Activated CD4-positive, alpha-beta T cell treated with anti-CD3 and anti-CD28 coated beads, Interleukin-2, amount 10 ng/mL, durations not matched to agents 7 days and 5 days (primary cell): Measurements from ENCODE around the gene RRN3. TPM values are rescaled to one million over a fixed set of nuclear protein-coding genes. Genes with fewer than 3 reads are reported as not detected.
"Not testable (repeated sequence)": the region's sequence is repeated elsewhere in the genome, so short reads cannot be mapped to it uniquely, and the experiment has no call there.

Experiments
- CTCF ChIA-PET: fragments of 350-600 bp; sonication (Branson Sonifier 250); formaldehyde crosslinking; loops from one replicate; lab custom pipeline; 2021; ENCODE audit warnings: antibody characterized with exemption; lab: Charles Lee
- POLR2A ChIA-PET: fragments of 350-600 bp; sonication (Branson Sonifier 250); formaldehyde crosslinking; loops from one replicate; lab custom pipeline; 2021; ENCODE audit warnings: antibody characterized with exemption; lab: Charles Lee
- DNase-seq: peaks from one replicate; pipeline ENCODE4 v3.0.0-alpha.2; 2020
- H3K27ac Mint-ChIP-seq: one replicate; pipeline ENCODE4 v1.8.0; 2021; ENCODE audit warnings: mild to moderate bottlenecking, moderate library complexity, mixed read lengths
- H3K27me3 Mint-ChIP-seq: one replicate; pipeline ENCODE4 v1.8.0; 2021; ENCODE audit warnings: mixed read lengths
- H3K36me3 Mint-ChIP-seq: one replicate; pipeline ENCODE4 v1.8.0; 2021; ENCODE audit warnings: low read depth, mixed read lengths
- H3K4me1 Mint-ChIP-seq: one replicate; pipeline ENCODE4 v1.8.0; 2021; ENCODE audit warnings: mixed read lengths
- H3K4me3 Mint-ChIP-seq: one replicate; pipeline ENCODE4 v1.8.0; 2021; ENCODE audit warnings: mild to moderate bottlenecking, moderate library complexity, mixed read lengths
- H3K9me3 Mint-ChIP-seq: one replicate; pipeline ENCODE4 v1.8.0; 2021; ENCODE audit warnings: mixed read lengths
- total RNA-seq, 2 experiments: library from RNA; stranded (reverse); gene quantifications; one replicate each; pipeline ENCODE4 v1.2.3, GENCODE V29; 2021

Gene RRN3
- total RNA-seq, 2 experiments from 2014 or later: 27.4 to 27.9 TPM

DNA sequence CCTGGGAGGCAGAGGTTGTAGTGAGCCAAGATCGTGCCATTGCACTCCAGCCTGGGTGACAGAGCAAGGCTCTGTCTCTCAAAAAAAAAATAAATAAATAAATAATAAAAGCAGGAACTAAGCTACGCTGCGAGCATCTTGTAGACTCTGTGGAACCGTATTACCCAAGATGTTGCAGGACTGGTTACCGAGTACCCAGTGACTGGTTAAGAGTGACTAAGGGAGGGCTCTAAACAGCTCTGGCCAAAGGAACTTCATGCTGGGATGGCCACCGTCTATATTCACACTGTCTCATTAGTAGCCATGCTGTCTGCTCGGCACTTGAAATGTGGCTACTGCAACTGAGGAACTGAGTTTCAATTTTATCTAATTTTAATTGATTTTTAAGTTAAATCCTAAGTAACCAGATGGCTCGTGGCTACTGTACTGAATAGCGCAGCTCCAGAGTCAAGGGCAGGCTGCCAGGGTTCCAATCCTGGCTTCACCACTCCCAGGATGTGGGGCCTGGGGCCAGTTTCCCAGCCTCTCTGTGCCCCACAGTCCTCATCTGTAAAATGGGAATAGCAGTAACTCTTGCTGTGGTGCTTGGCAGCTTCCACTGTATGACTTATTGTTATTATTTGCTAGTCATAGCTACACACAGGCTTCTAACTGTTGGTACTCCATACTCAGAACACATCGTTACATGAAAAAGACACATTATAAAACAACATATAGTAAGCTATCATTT is 41.2 kb downstream of the RRN3 start:
- Mint-ChIP-seq H3K27me3 (no peaks in the 10 kb centered on the region), H3K36me3 (peaks cover 5% of the 10 kb centered on the region), H3K27ac (no peak overlapping the region), H3K4me1 (peaks cover 27% of the 10 kb centered on the region), H3K4me3 (no peak overlapping the region), H3K9me3 (no peaks in the 10 kb centered on the region)
- CTCF ChIA-PET: interaction anchor here (0.9 kb wide), 1 partner anchor 14 kb away, joined by 3 read pairs; no protein-coding TSS in a partner anchor
- POLR2A ChIA-PET: no interaction called here
- no peak for DNase-seq

DNA sequence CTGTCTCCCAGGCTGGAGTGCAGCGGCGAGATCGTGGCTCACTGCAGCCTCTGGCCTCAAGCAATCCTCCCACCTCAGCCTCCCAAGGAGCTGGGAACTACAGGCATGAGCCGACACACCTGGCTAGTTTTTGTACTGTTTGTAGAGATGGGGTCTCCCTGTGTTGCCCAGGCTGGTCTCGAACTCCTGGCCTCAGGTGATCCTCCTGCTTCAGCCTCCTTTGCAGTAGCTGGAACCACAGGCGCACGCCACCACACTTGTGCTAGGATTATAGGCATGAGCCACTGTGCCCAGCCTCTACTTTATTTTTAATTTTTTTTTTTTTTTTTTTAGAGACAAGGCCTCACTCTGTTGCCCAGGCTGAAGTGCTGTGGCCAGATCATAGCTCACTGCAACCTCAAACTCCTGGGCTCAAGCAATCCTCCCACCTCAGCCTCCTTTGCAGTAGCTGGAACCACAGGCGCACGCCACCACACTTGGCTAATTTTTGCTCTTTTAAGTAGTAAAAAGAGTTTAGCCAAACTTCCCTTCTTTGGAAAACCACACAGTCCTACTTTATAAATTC is 42.6 kb downstream of the RRN3 start:
- Mint-ChIP-seq H3K27me3 (no peaks in the 10 kb centered on the region), H3K4me1 (peaks cover 24% of the 10 kb centered on the region), H3K9me3 (no peaks in the 10 kb centered on the region), H3K4me3 (no peak overlapping the region), H3K27ac (no peak overlapping the region), H3K36me3 (peaks cover 12% of the 10 kb centered on the region)
- ChIA-PET CTCF (interaction anchor here (0.6 kb wide), 1 partner anchor 43 kb away, joined by 3 read pairs; no protein-coding TSS in a partner anchor), POLR2A (no interaction called here)
- DNase-seq: no peak

DNA sequence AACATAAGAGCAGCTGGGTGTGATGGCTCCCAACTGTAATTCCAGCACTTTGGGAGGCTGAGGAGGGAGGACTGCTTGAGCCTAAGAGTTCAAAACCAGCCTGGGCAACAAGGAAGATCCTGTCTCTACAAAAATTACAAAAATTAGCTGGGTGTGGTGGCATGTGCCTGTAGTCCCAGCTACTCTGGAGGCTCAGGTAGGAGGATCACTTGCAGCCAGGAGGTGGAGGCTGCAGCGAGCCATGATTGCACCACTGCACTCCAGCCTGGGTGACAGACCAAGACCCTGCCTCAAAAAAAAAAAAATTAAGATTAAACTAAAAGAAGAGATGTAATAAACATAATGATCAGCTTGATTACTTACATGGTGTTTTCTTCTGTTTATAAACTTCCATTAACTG is 43.6 kb downstream of the RRN3 start:
- Mint-ChIP-seq H3K4me1 (peaks cover 24% of the 10 kb centered on the region), H3K36me3 (peaks cover 17% of the 10 kb centered on the region)
- H3K27me3 Mint-ChIP-seq, POLR2A ChIA-PET, H3K27ac Mint-ChIP-seq, H3K9me3 Mint-ChIP-seq, H3K4me3 Mint-ChIP-seq, DNase-seq: not testable (repeated sequence)
- CTCF ChIA-PET: interaction anchor here (1.0 to 1.7 kb wide), 3 partner anchors 10 to 17 kb away, joined by 3 to 4 read pairs (median 3); no protein-coding TSS in a partner anchor

DNA sequence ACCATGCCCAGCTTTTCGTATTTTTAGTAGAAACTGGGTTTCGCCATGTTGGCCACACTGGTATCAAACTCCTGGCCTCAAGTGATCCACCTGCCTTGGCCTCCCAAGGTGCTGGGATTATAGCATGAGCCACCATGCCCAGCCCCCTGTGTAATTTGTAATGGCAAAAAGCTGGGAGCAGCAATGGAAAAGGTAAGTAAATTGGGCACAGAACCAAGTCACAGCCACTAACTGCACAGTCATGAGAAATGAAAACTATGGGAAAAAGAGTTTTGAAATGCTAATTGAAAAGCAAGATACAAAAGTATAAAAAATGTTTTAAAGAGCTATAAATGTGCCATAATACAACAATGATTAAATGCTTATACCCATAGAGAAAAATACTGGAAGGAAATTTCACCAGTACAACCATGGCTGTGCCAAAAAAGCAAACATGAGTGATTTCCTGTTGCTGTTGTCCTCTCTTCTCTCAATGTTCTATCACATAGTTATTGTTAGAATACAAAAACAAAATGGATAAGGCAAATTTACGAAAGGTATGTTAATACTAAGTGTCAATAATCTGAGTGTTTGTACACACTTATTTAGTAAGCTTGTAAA is 44.4 kb downstream of the RRN3 start:
- no peaks in the 10 kb centered on the region for H3K9me3 Mint-ChIP-seq
- no peak for DNase-seq
- peaks cover 14% of the 10 kb centered on the region for H3K36me3 Mint-ChIP-seq
- CTCF ChIA-PET: interaction anchor here (0.6 to 1.7 kb wide), 3 partner anchors 9 to 611 kb away, joined by 3 to 4 read pairs (median 3); no protein-coding TSS in a partner anchor
- no peak overlapping the region for H3K4me3 Mint-ChIP-seq
- POLR2A ChIA-PET: no interaction called here
- no peaks in the 10 kb centered on the region for H3K27me3 Mint-ChIP-seq
- H3K4me1 Mint-ChIP-seq: peaks cover 19% of the 10 kb centered on the region
- no peak overlapping the region for H3K27ac Mint-ChIP-seq

DNA sequence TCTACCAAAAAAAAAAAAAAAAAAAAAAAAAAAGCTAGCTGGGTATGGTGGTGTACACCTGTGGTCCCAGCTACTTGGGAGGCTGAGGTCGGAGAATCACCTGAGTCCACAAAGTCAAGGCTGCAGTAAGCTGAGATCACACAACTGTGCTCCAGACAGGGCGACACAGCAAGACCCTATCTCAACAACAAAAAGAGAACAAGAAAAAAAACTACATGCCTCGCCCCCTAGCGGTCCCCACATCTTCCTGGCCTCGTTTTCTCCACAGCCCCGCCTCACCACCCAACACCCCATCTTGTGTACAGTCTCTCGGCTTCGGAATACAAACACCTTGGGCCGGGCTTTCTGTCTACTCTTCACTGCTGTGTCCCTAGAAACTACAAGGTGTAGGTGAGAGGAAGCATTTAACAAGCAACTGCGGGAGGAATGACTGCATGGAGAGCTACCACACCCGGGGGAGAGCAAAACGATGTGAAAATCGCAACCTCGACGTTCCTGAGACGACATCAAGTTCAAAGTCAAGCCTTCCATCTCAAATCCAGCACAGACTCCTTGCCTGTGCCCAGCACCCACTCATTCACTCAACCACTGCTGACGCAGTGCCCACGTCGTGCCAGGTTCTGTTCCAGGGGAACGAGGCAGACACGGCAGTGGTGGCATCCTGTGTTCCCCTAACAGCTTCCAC is 47.2 kb downstream of the RRN3 start:
- Mint-ChIP-seq H3K4me1 (peaks cover 6% of the 10 kb centered on the region), H3K4me3 (no peak overlapping the region), H3K9me3 (no peaks in the 10 kb centered on the region), H3K27me3 (no peaks in the 10 kb centered on the region), H3K36me3 (peaks cover 21% of the 10 kb centered on the region), H3K27ac (no peak overlapping the region)
- CTCF ChIA-PET: no interaction called here
- DNase-seq: no peak
- POLR2A ChIA-PET: no interaction called here

DNA sequence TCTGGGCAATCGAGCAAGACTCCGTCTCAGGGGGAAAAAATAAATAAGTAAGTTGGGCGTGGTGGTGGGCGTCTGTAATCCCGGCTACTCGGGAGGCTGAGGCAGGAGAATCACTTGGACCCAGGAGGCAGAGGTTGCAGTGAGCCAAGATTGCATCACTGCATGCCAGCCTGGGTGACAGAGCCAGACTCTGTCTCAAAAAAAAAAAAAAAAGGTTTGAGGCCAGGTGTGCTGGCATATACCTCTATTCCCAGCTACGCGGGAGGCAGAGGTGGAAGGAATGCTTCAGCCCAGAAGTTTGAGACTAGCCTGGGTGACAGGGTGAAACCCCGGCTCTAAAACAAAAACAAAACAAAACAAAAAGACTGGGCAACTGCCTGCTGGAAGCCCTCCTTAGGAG is 48.8 kb downstream of the RRN3 start:
- H3K27ac Mint-ChIP-seq, H3K27me3 Mint-ChIP-seq, CTCF ChIA-PET, DNase-seq, POLR2A ChIA-PET, H3K4me3 Mint-ChIP-seq, H3K9me3 Mint-ChIP-seq, H3K4me1 Mint-ChIP-seq: not testable (repeated sequence)
- H3K36me3 Mint-ChIP-seq: peaks cover 26% of the 10 kb centered on the region

DNA sequence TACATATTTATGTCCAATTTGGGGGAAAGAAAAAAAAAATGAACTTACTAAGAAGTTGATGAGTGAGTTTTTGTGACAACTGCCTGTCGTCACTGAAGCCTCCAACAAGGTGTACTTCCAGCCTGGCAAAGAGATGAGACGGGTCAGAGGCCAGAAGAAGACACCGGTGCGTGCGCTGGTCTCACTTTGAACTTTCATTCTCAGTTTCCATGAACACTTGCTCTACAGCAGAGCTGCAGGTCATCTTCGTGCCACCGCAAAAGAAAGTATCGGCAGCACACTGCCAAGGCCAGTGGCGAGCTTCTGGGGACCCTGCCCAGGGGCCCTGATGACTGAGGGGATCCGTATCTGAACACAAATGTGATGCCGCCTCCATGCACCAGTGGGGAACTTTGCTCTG is 49.8 kb downstream of the RRN3 start:
- no peak overlapping the region for H3K27ac Mint-ChIP-seq
- H3K4me1 Mint-ChIP-seq: no peaks in the 10 kb centered on the region
- no peaks in the 10 kb centered on the region for H3K27me3 Mint-ChIP-seq
- CTCF ChIA-PET: no interaction called here
- H3K36me3 Mint-ChIP-seq: peaks cover 34% of the 10 kb centered on the region
- no peak for DNase-seq
- no peak overlapping the region for H3K4me3 Mint-ChIP-seq
- H3K9me3 Mint-ChIP-seq: no peaks in the 10 kb centered on the region
- POLR2A ChIA-PET: no interaction called here

DNA sequence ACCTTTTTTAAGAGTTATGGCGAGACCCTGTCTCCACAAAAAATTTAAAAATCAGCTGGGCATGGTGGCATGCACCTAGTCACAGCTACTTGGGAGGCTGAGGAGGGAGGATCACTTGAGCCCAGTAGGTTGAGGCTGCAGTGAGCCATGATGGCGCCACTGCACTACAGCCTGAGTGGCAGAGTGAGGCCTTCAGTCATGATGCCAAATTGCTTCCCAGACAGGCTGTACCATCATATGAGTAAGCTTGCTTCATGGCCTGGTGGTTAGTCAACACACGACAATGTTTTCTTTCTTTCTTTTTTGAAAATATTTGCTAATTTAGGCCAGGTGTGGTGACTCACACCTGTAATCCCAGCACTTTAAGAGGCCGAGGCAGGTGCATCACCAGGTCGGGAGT is 50.7 kb downstream of the RRN3 start:
- CTCF ChIA-PET: no interaction called here
- Mint-ChIP-seq H3K9me3 (no peaks in the 10 kb centered on the region), H3K27me3 (no peaks in the 10 kb centered on the region), H3K4me3 (no peak overlapping the region), H3K4me1 (no peaks in the 10 kb centered on the region), H3K36me3 (peaks cover 40% of the 10 kb centered on the region), H3K27ac (no peak overlapping the region)
- POLR2A ChIA-PET: no interaction called here
- DNase-seq: no peak

DNA sequence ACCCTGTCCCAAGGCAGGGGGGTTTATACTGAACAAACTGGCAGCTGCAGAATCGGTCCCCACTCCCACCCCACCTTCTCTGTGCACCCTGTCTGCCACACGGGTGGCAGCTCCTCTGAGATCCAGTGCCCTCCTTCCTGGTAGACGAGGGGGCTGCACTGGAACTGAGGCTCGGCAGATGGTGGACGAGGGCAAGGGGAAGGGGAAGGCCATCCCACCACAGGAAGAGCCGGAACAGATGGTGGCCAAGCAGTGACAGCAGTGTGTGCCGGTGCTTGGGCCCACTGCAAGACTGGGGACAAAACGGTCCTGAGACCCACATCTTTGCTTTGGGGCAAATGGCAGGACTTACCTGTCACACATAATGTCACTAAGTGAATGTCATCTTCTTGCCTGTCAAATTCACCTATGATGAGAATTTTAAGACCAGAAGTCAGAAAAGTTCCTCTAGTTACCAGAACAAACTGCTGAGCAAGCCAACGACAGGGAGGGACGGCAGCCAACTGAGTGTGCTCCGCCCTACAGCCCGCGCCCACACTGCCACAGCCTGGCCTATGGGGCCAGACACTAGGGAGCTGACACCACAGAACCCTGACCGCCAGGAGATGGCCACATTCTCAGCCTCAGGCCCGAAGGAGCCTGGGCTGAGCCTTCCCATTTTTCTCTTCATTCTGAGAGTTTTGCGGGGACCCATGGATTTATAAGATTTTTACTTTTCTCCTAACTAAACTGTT is 52.6 kb downstream of the RRN3 start:
- H3K4me1 Mint-ChIP-seq: peaks cover 2% of the 10 kb centered on the region
- no peak overlapping the region for H3K27ac Mint-ChIP-seq
- CTCF ChIA-PET: interaction anchor here (1.0 to 1.5 kb wide), 3 partner anchors 8 to 9 kb away, joined by 3 to 4 read pairs (median 3); no protein-coding TSS in a partner anchor
- POLR2A ChIA-PET: no interaction called here
- H3K4me3 Mint-ChIP-seq: no peak overlapping the region
- no peaks in the 10 kb centered on the region for H3K27me3 Mint-ChIP-seq
- no peak for DNase-seq
- H3K36me3 Mint-ChIP-seq: peaks cover 46% of the 10 kb centered on the region
- no peaks in the 10 kb centered on the region for H3K9me3 Mint-ChIP-seq

DNA sequence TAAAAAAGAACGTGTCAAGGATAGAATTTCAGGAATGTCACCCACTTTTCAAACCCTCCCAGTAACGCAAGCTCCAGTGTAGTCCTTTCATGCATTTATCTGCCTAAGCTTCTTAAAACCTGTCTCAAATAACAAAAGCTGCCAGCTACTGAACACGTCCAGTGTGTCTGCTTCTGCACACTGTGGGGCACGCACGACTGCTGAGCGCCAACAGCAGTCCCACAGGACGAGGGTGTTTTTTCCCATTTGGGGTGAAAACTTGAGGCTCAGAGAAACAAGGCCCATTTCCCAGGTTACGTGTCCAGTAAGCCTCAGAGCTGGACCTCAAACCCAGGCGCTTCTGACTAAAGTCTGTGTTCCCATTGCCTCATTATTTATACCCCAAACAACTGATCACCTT is 55.4 kb downstream of the RRN3 start:
- Mint-ChIP-seq H3K4me1 (peaks cover 2% of the 10 kb centered on the region), H3K27ac (no peak overlapping the region), H3K27me3 (no peaks in the 10 kb centered on the region), H3K36me3 (peaks cover 52% of the 10 kb centered on the region), H3K9me3 (no peaks in the 10 kb centered on the region), H3K4me3 (no peak overlapping the region)
- POLR2A ChIA-PET: no interaction called here
- CTCF ChIA-PET: interaction anchor here (0.6 to 0.7 kb wide), 2 partner anchors 14 to 37 kb away, joined by 3 read pairs; no protein-coding TSS in a partner anchor
- no peak for DNase-seq

DNA sequence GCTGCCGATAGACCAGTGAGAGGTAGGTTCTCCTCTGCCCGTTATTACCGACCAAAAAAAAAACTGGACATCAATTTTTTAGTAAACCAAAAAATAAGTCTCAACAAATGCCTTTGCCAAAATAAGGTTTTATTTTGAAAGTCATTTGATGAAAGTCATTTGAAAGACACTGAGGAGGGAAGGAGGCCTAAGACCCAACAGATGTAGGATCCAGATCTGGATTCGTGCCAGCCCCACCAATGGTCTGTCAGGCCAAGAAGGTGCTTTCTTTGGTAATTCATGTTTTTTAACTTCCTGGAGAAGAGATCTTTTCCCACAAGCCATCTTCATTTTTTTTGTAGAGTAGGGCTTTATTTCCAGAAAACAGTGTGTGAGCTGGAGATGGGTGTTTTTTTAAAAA is 56.3 kb downstream of the RRN3 start:
- CTCF ChIA-PET: no interaction called here

DNA sequence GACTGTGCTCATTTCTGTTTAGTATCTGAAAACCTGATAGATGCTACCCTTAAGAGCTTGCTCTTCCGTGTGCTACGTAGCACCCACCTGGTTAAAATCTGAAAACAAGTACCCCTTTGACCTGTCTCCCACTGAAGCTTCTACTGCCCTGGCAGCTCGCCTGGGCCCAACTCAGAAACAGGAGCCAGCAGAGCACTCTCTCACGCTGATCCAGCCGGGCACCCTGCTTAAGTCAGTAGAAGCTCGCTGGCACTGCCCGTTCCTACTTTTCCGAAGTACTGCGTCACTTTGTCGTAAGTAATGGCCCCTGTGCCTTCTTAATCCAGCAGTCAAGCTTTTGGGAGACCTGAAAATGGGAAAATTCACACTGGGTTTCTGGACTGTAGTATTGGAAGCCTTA is 57.1 kb downstream of the RRN3 start:
- Mint-ChIP-seq H3K27ac (no peak overlapping the region), H3K4me1 (peaks cover 4% of the 10 kb centered on the region), H3K27me3 (no peaks in the 10 kb centered on the region), H3K9me3 (no peaks in the 10 kb centered on the region), H3K36me3 (peaks cover 52% of the 10 kb centered on the region), H3K4me3 (no peak overlapping the region)
- CTCF ChIA-PET: no interaction called here
- DNase-seq: no peak
- POLR2A ChIA-PET: no interaction called here

More for the DNA sequence above, 56.3 kb downstream of the RRN3 start:
- peaks cover 2% of the 10 kb centered on the region for H3K4me1 Mint-ChIP-seq
- POLR2A ChIA-PET: no interaction called here
- no peak overlapping the region for H3K4me3 Mint-ChIP-seq
- H3K27me3 Mint-ChIP-seq: no peaks in the 10 kb centered on the region
- H3K9me3 Mint-ChIP-seq: no peaks in the 10 kb centered on the region
- no peak for DNase-seq
- H3K27ac Mint-ChIP-seq: no peak overlapping the region
- peaks cover 50% of the 10 kb centered on the region for H3K36me3 Mint-ChIP-seq
